Right atrium auricular region (tissue), 2 donors: Measurements from ENCODE around the gene HDAC11. TPM values are rescaled to one million over a fixed set of nuclear protein-coding genes. Genes with fewer than 3 reads are reported as not detected.

ENCODE experiments used
- DNase-seq: peaks from one replicate; pipeline ENCODE4 v3.0.0-alpha.2; 2019; ENCODE audit warnings: low spot score
- H3K27ac ChIP-seq, 2 donors: fragments of 200-600 bp; sonication (generic); 1 replicate in 1 of 2; 2 replicates in 1 of 2; pipeline ENCODE4 v1.5.1; 2016 to 2019
- H3K27me3 ChIP-seq, 2 donors: fragments of 200-600 bp; sonication (generic); one replicate each; pipeline versions ENCODE4 v1.5.1 to v1.6.0; 2017 to 2019
- H3K36me3 ChIP-seq: fragments of 200-600 bp; sonication (generic); one replicate; pipeline ENCODE4 v1.5.1; 2016
- H3K4me1 ChIP-seq, 2 donors: fragments of 200-600 bp; sonication (generic); one replicate each; pipeline versions ENCODE4 v1.5.1 to v1.6.0; 2017 to 2019
- H3K4me3 ChIP-seq, 2 donors: fragments of 200-600 bp; sonication (generic); 1 replicate in 1 of 2; 2 replicates in 1 of 2; pipeline ENCODE4 v1.5.1; 2017 to 2019; ENCODE audit warnings: mild to moderate bottlenecking in 1 of 2, moderate library complexity in 1 of 2
- H3K9me3 ChIP-seq, 2 donors: fragments of 200-600 bp; sonication (generic); one replicate each; pipeline ENCODE4 v1.5.1; 2019
- total RNA-seq, 2 donors: library from RNA; depleted of rRNA; stranded (reverse); fragments of >200 nt; gene quantifications; one replicate each; pipeline ENCODE4 v1.1.0, GENCODE V29; 2016
- TF ChIP-seq, protein P1 (sequence below), 2 donors: fragments of 200-600 bp; sonication (generic); IDR thresholded peaks; one replicate each; pipeline ENCODE4 v1.5.1; 2019; ENCODE audit warnings: antibody characterized with exemption in 2 of 2

Gene HDAC11
- total RNA-seq, 2 donors from 2014 or later, result 30.6 to 30.7 TPM

DNA sequence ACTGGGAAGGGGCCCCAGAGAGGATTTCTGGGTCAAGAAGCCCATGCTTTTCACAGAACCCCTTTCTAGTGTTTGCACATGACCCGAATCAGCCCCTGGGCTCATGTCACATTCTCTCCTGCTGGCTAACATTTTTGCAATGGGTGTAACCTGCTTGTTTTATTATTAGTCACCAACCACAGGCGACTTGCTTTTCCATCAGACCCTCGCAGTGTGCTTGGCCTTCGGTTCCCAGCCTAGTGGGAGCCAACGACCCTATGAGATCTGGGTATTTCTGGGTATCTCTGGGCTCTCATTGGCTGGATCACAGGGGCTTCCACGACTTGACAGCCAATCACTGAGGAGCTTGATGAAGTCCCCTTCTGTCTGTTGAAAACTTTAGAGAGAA, 57.8 kb downstream of the HDAC11 start:
- H3K4me3 ChIP-seq, result no peak overlapping the region
- H3K27ac ChIP-seq, result peak overlapping the region; percentile 22 to 72
- TF ChIP-seq, protein P1, sequence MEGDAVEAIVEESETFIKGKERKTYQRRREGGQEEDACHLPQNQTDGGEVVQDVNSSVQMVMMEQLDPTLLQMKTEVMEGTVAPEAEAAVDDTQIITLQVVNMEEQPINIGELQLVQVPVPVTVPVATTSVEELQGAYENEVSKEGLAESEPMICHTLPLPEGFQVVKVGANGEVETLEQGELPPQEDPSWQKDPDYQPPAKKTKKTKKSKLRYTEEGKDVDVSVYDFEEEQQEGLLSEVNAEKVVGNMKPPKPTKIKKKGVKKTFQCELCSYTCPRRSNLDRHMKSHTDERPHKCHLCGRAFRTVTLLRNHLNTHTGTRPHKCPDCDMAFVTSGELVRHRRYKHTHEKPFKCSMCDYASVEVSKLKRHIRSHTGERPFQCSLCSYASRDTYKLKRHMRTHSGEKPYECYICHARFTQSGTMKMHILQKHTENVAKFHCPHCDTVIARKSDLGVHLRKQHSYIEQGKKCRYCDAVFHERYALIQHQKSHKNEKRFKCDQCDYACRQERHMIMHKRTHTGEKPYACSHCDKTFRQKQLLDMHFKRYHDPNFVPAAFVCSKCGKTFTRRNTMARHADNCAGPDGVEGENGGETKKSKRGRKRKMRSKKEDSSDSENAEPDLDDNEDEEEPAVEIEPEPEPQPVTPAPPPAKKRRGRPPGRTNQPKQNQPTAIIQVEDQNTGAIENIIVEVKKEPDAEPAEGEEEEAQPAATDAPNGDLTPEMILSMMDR (IDR thresholded peaks at IDR 0.05), result no peak
- no peak for DNase-seq
- no peaks in the 10 kb centered on the region for H3K36me3 ChIP-seq
- peaks cover 0 to 5% of the 10 kb centered on the region in 2 donors for H3K9me3 ChIP-seq
- H3K4me1 ChIP-seq, result peaks cover 0 to 53% of the 10 kb centered on the region in 2 donors
- no peaks in the 10 kb centered on the region for H3K27me3 ChIP-seq

DNA sequence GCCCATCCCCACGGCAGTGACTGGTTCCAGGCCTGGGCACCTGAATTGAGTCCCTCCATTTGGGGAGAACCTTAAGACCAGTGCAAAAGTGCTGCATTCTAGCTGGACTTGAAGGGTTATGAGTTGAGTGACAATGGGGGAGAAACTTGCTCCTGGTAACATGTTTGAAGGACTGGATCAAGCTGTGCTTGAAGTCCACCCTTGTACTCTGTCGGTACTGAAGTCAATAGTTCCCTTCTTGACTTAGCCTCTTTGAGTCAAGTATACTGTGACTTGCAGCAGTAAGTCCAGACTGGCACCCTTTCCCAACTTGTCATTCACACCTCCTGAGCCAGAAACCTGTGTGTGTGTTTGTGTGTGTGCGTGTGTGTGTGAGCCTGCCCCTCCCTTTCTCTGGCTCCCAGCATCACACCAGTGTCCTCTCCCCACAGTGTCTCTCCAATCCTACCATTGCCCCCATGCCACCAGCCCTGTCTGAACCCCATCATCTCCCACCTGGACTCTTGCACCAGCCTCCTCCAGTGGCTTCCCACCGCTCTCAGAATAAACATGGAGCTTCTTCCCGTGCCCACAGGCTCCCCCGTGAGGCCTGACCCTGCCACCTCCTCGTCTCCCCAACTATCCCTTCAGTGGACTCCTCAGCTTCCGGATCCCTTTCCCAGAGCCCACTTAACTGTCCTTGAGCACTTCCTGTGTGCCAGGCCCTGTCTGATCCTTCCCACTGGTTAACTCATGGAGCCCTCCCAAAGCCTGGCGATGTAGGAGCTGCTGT, 58.6 kb downstream of the HDAC11 start:
- no peak overlapping the region for H3K4me3 ChIP-seq
- peaks cover 0 to 5% of the 10 kb centered on the region in 2 donors for H3K9me3 ChIP-seq
- H3K27me3 ChIP-seq, result no peaks in the 10 kb centered on the region
- TF ChIP-seq, protein P1 (IDR thresholded peaks at IDR 0.05), result no peak
- peak overlapping the region; percentile 55 to 72 for H3K27ac ChIP-seq
- H3K36me3 ChIP-seq, result no peaks in the 10 kb centered on the region
- peaks cover 0 to 45% of the 10 kb centered on the region in 2 donors for H3K4me1 ChIP-seq
- DNase-seq, result no peak

DNA sequence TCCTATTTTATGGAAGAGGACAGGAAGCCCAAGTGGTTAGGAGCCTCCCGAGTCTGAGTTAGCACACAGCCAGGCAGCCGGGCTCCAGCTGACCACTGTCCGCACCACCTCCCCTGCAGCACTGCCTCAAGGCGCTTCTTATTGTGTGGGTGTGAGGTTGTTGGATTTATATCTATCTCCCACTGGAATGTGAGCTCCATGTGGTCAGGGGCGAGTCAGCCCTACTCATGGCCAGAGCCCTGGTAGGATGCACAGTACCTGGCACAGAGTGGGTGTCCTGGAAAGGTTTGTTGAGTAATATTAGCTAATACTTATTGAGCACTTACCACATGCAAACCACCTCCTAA, 59.2 kb downstream of the HDAC11 start:
- Histone ChIP-seq H3K9me3 (peaks cover 0 to 5% of the 10 kb centered on the region in 2 donors), H3K27me3 (no peaks in the 10 kb centered on the region), H3K36me3 (no peaks in the 10 kb centered on the region), H3K4me1 (peaks cover 0 to 40% of the 10 kb centered on the region in 2 donors), H3K27ac (peak overlapping the region; percentile 55 to 72), H3K4me3 (no peak overlapping the region)
- TF ChIP-seq, protein P1 (IDR thresholded peaks at IDR 0.05), result no peak
- no peak for DNase-seq

DNA sequence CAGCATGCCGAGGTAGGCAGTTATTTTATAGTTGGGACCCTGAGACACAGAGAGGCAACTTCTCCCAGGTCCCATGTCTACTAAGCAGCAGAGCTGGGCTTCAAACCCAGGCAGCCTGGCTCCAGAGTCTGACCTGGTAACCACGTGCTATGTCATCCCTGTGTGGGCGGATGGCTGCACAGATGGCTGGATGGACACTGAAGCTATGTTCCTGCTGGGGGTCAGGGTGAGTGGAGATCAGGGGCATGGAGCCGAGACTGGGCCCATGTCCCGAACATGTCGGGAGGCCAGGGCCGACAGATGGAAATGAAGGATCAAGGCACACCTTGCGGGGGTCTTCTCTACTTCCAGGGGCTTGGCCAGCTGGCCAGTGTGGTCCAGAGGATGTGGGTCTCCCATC, 59.6 kb downstream of the HDAC11 start:
- H3K4me3 ChIP-seq, result no peak overlapping the region
- H3K4me1 ChIP-seq, result peaks cover 0 to 38% of the 10 kb centered on the region in 2 donors
- no peaks in the 10 kb centered on the region for H3K27me3 ChIP-seq
- no peaks in the 10 kb centered on the region for H3K36me3 ChIP-seq
- TF ChIP-seq, protein P1 (IDR thresholded peaks at IDR 0.05), result no peak
- peak overlapping the region; percentile 55 to 72 for H3K27ac ChIP-seq
- H3K9me3 ChIP-seq, result peaks cover 0 to 5% of the 10 kb centered on the region in 2 donors
- DNase-seq, result no peak

DNA sequence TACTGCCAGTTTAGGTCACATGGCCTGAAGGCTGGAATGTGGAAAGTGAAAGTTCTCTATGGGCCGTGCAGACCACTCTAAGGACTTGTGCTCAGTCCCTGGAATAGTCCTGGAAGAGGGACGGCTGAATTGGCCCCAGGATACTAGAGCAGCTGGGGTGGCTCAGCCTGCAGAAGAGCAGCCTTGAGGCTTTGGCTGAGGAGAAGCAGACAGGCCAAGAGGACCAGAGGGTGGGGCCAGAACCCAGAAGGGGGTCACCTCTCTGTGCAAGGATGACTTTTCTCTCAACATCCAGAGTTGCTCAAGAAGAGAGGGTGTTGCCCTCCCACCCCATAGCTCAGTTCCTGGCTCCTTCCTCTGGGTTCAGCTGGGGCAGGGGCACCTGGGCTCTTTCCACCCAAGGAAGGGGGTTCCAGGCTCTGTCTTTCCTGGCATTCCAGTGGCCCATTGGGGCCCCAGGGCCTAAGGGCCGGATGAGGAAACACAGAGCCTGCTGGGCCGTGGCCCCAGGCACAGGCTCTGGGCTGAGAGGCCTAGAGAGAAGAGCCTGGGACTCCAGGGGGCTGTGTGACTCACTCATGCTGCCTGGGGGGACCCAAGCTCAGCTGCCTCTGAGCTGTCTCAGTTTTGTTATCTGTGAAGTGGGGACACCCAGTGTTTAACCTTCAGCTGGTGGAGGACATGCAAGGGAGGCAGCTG, 60.3 kb downstream of the HDAC11 start:
- Histone ChIP-seq H3K4me3 (no peak overlapping the region), H3K4me1 (peaks cover 0 to 44% of the 10 kb centered on the region in 2 donors), H3K27ac (peak overlapping the region; percentile 55 to 72), H3K36me3 (no peaks in the 10 kb centered on the region), H3K27me3 (no peaks in the 10 kb centered on the region), H3K9me3 (peaks cover 0 to 5% of the 10 kb centered on the region in 2 donors)
- TF ChIP-seq, protein P1 (IDR thresholded peaks at IDR 0.05), result no peak
- no peak for DNase-seq
